Measurements from ENCODE around the gene FLYWCH1.

The FLYWCH1 gene

DNA sequence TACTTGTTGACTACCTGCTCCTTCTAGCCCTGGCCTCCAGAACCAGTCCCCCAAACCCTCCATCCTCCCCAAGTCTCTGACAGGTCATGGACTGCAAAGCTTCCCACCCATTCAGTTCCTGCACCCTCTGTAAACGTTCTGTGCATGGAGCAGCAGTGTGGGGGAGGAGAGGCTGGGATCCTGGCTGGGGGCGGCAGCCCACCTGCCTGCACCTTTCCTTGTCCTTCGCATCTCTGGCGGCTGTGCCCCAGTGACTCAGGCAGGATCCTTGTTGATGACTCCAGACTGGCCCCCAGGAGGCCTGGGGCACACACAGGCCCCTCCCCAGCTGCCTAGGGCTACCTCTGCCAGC, 70.1 kb downstream of the FLYWCH1 start:
- TF ChIP-seq, protein P1, sequence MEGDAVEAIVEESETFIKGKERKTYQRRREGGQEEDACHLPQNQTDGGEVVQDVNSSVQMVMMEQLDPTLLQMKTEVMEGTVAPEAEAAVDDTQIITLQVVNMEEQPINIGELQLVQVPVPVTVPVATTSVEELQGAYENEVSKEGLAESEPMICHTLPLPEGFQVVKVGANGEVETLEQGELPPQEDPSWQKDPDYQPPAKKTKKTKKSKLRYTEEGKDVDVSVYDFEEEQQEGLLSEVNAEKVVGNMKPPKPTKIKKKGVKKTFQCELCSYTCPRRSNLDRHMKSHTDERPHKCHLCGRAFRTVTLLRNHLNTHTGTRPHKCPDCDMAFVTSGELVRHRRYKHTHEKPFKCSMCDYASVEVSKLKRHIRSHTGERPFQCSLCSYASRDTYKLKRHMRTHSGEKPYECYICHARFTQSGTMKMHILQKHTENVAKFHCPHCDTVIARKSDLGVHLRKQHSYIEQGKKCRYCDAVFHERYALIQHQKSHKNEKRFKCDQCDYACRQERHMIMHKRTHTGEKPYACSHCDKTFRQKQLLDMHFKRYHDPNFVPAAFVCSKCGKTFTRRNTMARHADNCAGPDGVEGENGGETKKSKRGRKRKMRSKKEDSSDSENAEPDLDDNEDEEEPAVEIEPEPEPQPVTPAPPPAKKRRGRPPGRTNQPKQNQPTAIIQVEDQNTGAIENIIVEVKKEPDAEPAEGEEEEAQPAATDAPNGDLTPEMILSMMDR (conservative IDR thresholded peaks at IDR 0.05; ENCODE audit: low read length), result no peak
- no peak overlapping the region for H3K4me3 ChIP-seq (ENCODE audit: low read length)
- DNase-seq (ENCODE audit: low read depth), result no peak

DNA sequence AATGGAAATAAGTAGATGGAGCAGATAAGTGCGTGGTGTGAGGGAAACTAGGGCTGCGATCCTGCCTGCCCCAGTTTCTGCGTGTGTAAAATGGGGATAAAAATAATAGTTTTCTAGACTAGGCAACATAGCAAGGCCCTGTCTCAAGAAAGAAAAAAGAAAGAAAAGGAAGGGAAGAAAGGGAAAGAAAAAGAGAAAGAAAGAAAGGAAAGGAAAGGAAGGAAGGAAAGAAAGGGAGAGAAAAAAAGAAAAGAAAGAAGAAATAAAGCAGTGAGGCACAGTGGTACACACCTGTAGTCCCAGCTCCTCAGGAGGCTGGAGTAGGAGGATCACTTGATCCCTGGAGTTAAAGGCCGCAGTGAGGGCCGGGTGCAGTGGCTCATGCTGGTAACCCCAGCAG, 70.7 kb downstream of the FLYWCH1 start:
- TF ChIP-seq, protein P1 (conservative IDR thresholded peaks at IDR 0.05; ENCODE audit: low read length), result no peak
- DNase-seq (ENCODE audit: low read depth), result no peak
- no peak overlapping the region for H3K4me3 ChIP-seq (ENCODE audit: low read length)

- TF ChIP-seq, protein P1 (conservative IDR thresholded peaks at IDR 0.05; ENCODE audit: low read length), result peak; percentile 36
- peak overlapping the region; percentile 44 for H3K4me3 ChIP-seq (ENCODE audit: low read length)
- peak; percentile 72 for DNase-seq (ENCODE audit: low read depth)
Observed at GRCh38 chr16:2983706-2984136, 72.0 kb downstream of the FLYWCH1 start.

DNA sequence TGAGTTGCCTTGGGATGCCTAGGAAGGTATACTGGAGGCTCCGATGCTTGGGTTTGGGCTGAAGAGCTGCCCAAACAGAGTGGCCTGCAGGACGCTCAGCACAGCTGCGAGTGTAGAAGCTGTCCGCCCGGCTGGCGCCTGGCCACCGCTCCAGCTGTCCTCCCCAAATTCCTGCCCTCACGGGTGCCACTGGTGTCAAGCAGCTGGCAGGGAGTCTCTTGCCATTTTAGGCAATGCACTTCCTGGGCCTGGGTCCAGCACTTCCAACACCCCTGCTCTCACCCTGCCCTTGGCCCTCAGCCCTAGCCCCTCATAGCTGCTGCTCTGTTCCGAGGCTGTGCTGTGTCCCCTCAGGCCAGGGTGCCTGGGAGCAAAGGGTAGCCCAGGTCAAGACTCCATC, 73.7 kb downstream of the FLYWCH1 start:
- TF ChIP-seq, protein P1 (conservative IDR thresholded peaks at IDR 0.05; ENCODE audit: low read length), result no peak
- H3K4me3 ChIP-seq (ENCODE audit: low read length), result no peak overlapping the region
- DNase-seq (ENCODE audit: low read depth), result no peak

DNA sequence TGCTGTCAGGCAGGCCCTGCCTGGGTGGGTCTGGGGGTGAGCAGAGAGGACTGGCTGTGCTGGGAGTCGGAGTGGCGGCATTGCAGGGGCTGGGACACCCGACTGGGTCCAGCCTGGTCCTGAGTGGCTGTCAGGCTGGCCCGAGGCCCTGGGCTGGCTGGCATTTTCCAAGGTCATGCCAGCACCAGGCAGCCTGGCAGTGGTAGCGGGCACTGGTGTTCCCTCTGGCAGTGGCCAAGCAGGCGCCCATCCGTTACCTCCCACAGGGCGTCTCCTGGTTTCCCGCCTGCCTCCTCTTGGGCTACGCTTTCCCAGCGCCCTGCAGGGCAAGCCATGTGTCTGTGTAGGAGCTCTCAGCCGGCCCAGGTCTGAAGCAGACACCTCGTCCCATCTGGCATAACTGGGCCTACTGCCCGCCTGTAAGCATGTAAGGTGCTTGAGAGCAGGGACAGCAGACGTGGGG, 74.2 kb downstream of the FLYWCH1 start:
- H3K4me3 ChIP-seq (ENCODE audit: low read length), result no peak overlapping the region
- TF ChIP-seq, protein P1 (conservative IDR thresholded peaks at IDR 0.05; ENCODE audit: low read length), result no peak
- no peak for DNase-seq (ENCODE audit: low read depth)

- no peak overlapping the region for H3K4me3 ChIP-seq (ENCODE audit: low read length)
- DNase-seq (ENCODE audit: low read depth), result no peak
Observed at GRCh38 chr16:2986623-2987188, 75.0 kb downstream of the FLYWCH1 start.

DNA sequence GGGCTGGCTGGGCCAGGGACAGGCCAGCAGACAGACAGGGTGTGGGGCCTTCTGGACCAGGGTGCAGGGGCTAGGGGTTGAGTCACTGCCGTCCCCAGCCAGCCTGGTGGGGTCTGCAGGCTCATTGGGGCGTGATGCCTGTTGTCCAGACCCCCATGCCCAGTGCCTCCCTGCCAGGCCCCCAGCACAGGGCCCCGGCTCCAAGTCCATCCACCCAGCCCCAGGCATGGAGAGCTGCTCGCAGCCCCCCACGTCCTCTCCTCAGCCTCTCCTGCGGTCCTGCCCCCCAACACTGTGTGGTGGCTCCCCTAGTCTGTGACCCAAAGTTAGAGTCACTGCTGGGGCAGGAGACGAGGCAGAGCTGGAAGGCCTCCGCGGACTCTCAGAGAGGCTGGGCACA, 75.6 kb downstream of the FLYWCH1 start:
- H3K4me3 ChIP-seq (ENCODE audit: low read length), result no peak overlapping the region
- DNase-seq (ENCODE audit: low read depth), result no peak
- TF ChIP-seq, protein P1 (conservative IDR thresholded peaks at IDR 0.05; ENCODE audit: low read length), result no peak

More at GRCh38 chr16:2986623-2987188, 75.0 kb downstream of the FLYWCH1 start:
- TF ChIP-seq, protein P1 (conservative IDR thresholded peaks at IDR 0.05; ENCODE audit: low read length), result no peak
